Astrocyte of the cerebellum (primary cell): Measurements from ENCODE around the gene TBKBP1.

Experiments used
- DNase-seq: peaks from one replicate; pipeline ENCODE4 v3.0.0-alpha.2; 2011; ENCODE audit warnings: low read depth
- H3K4me3 ChIP-seq: 2 replicates; pipeline ENCODE4 v1.5.1; 2011; ENCODE audit warnings: mild to moderate bottlenecking, low read depth, low read length, moderate library complexity
- in situ Hi-C: cut with HindIII; loops from 2 replicates; pipeline ENCODE4 v1.10.0; 2017; ENCODE audit warnings: low sequenced_read_pairs
- TF ChIP-seq, protein P1 (sequence below): IDR thresholded peaks from 2 replicates; pipeline ENCODE4 v1.5.1; 2012; ENCODE audit warnings: low read length, low read depth, moderate library complexity, mild to moderate bottlenecking; ENCODE audit errors: missing control alignments

Gene TBKBP1

DNA sequence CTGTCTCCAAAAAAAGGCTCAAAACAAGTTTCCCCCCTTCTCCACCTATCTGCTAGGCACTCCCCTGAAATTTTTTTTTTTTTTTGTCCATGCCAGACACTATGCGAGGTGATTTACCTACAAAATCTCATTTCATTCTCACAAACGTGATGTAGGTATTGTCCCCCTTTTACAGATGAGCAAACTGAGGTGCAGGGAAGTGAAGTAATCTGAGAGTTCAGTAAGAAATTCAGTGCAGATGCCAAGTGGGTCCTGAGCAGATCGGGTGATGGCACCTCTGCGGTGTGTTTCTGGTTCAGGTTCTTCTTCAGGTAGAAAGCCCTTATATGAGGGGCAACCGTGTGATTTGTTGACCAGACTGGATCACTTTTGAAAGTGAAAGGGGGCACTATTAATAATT, 9.7 kb downstream of the TBKBP1 start:
- DNase-seq, result no peak
- TF ChIP-seq, protein P1, sequence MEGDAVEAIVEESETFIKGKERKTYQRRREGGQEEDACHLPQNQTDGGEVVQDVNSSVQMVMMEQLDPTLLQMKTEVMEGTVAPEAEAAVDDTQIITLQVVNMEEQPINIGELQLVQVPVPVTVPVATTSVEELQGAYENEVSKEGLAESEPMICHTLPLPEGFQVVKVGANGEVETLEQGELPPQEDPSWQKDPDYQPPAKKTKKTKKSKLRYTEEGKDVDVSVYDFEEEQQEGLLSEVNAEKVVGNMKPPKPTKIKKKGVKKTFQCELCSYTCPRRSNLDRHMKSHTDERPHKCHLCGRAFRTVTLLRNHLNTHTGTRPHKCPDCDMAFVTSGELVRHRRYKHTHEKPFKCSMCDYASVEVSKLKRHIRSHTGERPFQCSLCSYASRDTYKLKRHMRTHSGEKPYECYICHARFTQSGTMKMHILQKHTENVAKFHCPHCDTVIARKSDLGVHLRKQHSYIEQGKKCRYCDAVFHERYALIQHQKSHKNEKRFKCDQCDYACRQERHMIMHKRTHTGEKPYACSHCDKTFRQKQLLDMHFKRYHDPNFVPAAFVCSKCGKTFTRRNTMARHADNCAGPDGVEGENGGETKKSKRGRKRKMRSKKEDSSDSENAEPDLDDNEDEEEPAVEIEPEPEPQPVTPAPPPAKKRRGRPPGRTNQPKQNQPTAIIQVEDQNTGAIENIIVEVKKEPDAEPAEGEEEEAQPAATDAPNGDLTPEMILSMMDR, result no peak
- H3K4me3 ChIP-seq, result no peak overlapping the region
- in situ Hi-C loops, result no loop called here

DNA sequence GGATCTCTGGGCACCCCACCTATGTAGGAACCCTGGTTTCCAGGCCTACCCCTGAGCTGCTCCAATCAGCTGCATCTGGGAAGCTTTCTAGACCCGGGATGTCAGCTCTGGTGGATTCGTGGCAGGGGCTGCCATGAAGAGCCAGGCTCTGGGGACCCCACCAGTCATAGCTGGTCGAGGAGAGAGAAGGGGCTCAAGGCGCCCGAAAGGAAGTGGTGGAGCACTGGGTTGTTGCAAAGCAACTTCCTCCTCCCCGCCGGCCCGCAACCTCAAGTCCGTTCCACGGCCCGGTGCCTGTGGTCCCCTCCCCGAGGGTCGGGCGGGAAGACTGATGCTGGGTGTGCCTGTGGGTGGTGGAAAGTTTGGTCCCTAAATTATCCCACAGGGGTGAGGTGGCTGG, 10.2 kb downstream of the TBKBP1 start:
- TF ChIP-seq, protein P1, result no peak
- no peak overlapping the region for H3K4me3 ChIP-seq
- in situ Hi-C loops, result no loop called here
- DNase-seq, result no peak

DNA sequence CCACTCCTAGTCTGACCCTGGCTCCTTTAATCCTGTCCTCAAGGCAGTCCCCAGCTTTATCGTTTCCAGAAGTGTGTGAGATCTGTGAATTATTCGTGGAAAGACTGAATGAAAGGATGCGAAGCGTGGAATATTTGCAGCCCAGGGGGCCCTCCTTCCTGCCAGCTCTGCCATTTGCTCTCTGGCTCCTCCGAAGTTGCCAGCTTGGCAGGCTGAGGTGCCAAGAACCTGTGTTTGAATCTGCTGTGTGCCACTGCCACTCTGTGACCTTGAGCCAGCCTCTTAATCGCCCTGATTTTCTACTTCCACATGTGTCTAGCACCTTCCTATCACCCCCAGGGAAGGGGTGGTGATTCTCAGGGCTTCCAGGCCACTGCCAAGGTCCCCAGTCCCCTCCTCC, 10.8 kb downstream of the TBKBP1 start:
- TF ChIP-seq, protein P1, result no peak
- no peak for DNase-seq
- no peak overlapping the region for H3K4me3 ChIP-seq
- in situ Hi-C loops, result no loop called here

DNA sequence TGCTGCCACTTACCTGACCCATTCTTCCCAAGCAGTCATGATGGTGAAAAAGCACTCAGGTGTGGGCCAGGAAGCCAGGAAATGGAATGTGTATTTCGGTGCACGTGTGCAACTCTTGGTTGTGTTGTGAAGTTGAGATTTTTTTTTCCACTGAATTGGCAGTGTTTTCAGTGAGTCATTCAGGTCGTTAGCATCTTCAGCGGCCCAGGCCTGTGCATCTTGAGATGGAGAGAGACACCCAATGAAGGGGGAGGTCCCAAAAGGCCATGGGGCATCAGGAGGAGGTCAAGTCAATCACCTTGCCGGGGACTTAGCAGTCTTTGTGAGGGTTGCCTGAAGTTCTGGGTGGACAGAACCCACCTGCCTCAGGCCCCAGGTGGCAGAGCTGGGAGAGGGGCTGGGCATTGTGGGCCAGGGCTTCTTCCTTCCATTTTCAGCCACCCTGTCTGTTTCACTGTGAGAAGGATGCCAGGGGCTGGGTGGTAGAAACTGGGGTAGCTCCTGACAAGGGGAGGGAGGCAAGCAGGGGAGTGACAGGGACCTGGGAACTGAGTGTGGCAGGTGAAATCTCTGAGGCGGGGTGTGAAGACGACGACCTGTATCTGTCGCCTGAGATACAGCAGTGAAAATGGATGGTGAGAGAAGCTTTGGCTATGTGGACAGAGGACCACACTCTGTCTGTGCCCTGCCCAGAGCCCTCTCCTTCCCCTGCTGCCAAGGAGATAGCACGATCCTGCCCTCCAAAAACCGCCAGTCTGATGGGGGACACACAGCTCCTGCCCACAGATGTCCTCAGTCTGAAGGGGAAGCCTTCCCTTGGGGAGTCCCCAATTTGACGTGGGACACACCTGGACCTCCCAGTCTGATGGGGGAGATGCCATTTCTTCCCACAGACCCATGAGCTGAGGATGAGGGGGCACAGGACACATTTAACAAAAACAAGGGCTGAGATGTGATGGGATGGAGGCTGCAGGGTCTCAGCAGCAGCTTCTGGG, 11.9 kb downstream of the TBKBP1 start:
- no peak for DNase-seq
- H3K4me3 ChIP-seq, result no peak overlapping the region
- TF ChIP-seq, protein P1, result no peak
- in situ Hi-C loops, result no loop called here

DNA sequence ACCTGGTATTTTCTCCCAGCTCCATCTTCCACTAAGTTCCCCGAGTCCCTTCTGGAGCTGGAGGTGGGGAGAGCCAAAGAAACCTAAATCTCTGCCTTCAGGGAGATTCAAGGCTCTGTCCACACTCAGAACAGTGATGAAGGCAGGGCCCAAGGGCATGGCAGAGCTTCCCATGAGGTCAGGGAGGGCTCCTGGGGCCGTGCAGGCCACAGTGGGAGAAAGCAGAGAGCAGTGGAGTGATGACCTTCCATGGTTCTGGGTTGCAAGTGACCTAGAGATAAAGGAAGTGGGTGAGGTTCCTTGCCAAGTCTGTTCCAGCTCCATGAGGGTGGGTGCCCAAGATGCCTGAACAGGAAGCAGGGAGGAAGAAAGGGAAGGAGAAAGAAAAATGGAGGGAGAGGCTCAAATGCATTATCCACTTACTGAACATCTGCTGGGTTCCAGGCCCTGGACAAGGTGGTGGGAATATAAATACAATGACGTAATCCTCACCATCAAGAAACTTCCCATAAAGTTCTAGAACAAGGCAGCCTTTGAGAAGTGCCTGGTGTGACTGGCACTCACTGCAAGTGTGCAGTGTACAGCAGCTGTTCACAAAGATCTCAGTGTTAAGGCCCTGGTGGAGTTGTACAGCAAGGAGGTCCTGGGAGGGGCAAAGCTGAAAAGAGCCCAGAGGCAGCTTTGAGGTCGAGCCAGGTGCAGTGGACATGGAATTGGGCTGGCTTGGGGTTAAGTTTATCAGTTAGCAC, 13.3 kb downstream of the TBKBP1 start:
- H3K4me3 ChIP-seq, result no peak overlapping the region
- DNase-seq, result no peak
- in situ Hi-C loops, result no loop called here
- TF ChIP-seq, protein P1, result no peak

DNA sequence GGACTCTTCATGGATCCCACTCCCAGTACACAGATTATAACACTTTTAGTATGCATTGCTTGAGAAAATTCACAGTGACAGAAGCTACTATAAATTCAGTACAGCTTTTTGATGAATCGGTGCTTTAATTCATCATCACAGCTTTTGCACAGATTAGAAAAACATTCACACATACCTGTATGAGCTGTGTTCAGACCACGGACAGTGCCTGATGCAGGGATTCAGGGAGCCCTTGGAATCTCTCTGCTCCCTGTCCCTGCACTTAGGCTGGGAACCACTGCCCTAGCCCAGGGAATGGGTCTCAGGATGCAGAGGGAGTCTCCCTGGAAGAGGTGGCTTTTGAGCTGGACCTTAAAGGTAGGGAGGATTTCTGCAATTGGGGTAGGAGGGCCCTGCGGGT, 13.9 kb downstream of the TBKBP1 start:
- in situ Hi-C loops, result no loop called here
- no peak for DNase-seq

More for the DNA sequence above, 13.9 kb downstream of the TBKBP1 start:
- H3K4me3 ChIP-seq, result no peak overlapping the region
- TF ChIP-seq, protein P1, result no peak
